Activated T-helper 9 cell treated with anti-CD3 and anti-CD28 coated beads, Interleukin-2, amount 50 U/mL, for 16 hours (primary cell): ENCODE data around the gene DYNC2I2.
"Not testable (repeated sequence)": the region's sequence is repeated elsewhere in the genome, so short reads cannot be mapped to it uniquely, and the experiment has no call there.

Experiments used
- DNase-seq: peaks from one replicate; pipeline ENCODE4 v3.0.0-alpha.2; 2020; ENCODE audit warnings: low read depth

Gene DYNC2I2

GRCh38 chr9:128614728-128615127, 41.9 kb downstream of the DYNC2I2 start:
- DNase-seq: no peak

DNA sequence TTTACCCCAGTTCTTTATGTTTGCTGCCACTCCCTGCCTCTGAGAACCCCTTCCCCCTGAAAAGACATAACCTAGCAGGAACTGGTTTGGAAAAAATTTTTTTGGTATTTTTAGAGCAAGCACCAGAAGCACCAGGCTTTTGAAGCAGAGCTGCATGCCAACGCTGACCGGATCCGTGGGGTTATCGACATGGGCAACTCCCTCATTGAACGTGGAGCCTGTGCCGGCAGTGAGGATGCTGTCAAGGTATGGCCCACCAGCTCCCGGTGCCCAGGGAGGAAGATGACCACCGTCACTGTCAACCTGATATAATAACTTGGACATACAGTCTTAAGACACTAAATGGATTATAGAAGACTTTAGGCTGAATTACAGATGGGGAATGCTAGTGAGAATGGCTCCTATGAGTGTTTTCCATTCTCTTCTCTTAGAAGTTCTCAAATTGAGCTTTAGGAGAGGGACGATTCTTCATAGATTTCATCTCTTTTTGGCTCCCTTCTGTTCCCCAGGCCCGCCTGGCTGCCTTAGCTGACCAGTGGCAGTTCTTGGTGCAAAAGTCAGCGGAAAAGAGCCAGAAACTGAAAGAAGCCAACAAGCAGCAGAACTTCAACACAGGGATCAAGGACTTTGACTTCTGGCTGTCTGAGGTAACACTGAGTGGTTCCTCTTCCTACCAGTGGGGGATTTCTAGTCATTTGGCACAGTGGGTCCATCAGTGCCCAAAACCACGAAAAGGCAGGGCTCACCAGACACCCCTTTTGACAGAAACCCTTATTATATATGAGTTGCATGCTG, 44.9 kb downstream of the DYNC2I2 start:
- DNase-seq: no peak

- no peak for DNase-seq
Measured at GRCh38 chr9:128610897-128611296, 45.8 kb downstream of the DYNC2I2 start.

- no peak for DNase-seq
Measured at GRCh38 chr9:128607642-128608350, 48.9 kb downstream of the DYNC2I2 start.

GRCh38 chr9:128603697-128604096, 53.0 kb downstream of the DYNC2I2 start:
- DNase-seq: no peak

- no peak for DNase-seq
Measured at GRCh38 chr9:128600099-128600498, 56.5 kb downstream of the DYNC2I2 start.

- no peak for DNase-seq
Measured at GRCh38 chr9:128595471-128595870, 61.2 kb downstream of the DYNC2I2 start.

GRCh38 chr9:128593856-128594255, 62.8 kb downstream of the DYNC2I2 start:
- no peak for DNase-seq

DNA sequence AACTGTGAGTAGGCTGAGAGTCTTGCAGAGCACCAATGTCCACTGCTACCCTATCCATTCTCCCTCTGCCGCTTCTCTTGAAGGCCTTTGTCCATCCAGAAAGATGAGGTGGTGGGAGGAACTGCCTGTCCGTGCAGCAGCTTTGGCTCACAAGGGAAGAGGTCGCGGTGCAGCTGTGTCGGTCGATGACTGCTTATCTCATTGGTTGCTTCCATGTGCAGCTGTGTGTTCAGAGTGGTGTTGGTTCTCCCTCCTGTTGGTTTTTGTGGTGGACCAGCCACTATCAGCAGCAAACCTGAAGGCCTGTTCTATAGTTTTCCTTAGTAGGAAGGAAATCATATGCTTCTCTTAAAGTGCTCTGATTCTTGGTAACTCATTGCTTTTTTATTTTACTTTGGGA, 63.6 kb downstream of the DYNC2I2 start:
- DNase-seq: no peak

GRCh38 chr9:128588581-128589233, 67.9 kb downstream of the DYNC2I2 start:
- DNase-seq: no peak

DNA sequence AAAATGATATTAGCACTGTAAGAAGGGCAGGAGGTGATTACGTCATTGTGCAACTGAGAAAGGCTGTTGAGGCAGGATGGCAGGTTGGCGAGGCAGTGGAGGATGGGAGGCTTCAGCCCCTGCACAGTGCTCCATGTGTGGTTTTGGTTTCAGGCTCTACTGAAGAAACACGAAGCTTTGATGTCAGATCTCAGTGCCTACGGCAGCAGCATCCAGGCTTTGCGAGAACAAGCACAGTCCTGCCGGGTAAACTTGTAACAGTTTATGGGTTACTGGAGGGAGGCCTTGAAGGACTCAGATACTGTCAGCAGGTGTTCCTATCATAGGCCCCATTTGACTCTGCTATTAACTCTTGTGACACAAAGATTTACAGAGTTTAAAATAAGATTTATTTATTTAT, 69.2 kb downstream of the DYNC2I2 start:
- DNase-seq: no peak

- DNase-seq: not testable (repeated sequence)
Measured at GRCh38 chr9:128586934-128587333, 69.7 kb downstream of the DYNC2I2 start.

GRCh38 chr9:128585155-128585554, 71.5 kb downstream of the DYNC2I2 start:
- DNase-seq: not testable (repeated sequence)
